ENCODE results near the gene ARNT2.

GRCh38 chr15:80613762-80614365 lies 209.7 kb downstream of the ARNT2 start:
- TF ChIP-seq CTCF (IDR thresholded peaks at IDR 0.05) (no peak), POLR2A (IDR thresholded peaks at IDR 0.05) (no peak)
